Glutamatergic neuron (in vitro differentiated cells): ENCODE data around the gene TNFRSF4. TPM values are rescaled to one million over a fixed set of nuclear protein-coding genes. Genes with fewer than 3 reads are reported as not detected.

ENCODE experiments used
- DNase-seq: peaks from one replicate; pipeline ENCODE4 v3.0.0; 2022
- H3K27ac Mint-ChIP-seq: one replicate; pipeline ENCODE4 v1.8.0; 2020; ENCODE audit warnings: mild to moderate bottlenecking, mixed read lengths, inconsistent platforms; ENCODE audit not compliant: unreplicated experiment
- H3K27me3 Mint-ChIP-seq: one replicate; pipeline ENCODE4 v1.8.0; 2020; ENCODE audit warnings: mild to moderate bottlenecking, moderate library complexity, mixed read lengths, inconsistent platforms; ENCODE audit not compliant: unreplicated experiment
- H3K36me3 Mint-ChIP-seq: one replicate; pipeline ENCODE4 v1.8.0; 2020; ENCODE audit warnings: mild to moderate bottlenecking, mixed read lengths, inconsistent platforms; ENCODE audit not compliant: unreplicated experiment
- H3K4me1 Mint-ChIP-seq: one replicate; pipeline ENCODE4 v1.8.0; 2020; ENCODE audit warnings: mild to moderate bottlenecking, low read depth, mixed read lengths, inconsistent platforms; ENCODE audit not compliant: unreplicated experiment
- H3K4me3 Mint-ChIP-seq: one replicate; pipeline ENCODE4 v1.8.0; 2020; ENCODE audit warnings: mild to moderate bottlenecking, mixed read lengths, inconsistent platforms; ENCODE audit not compliant: unreplicated experiment
- H3K9me3 Mint-ChIP-seq: one replicate; pipeline ENCODE4 v1.8.0; 2020; ENCODE audit warnings: mild to moderate bottlenecking, moderate library complexity, mixed read lengths, inconsistent platforms; ENCODE audit not compliant: unreplicated experiment
- CTCF ChIP-seq: fragments of 200-600 bp; sonication (generic); IDR thresholded peaks from one replicate; pipeline ENCODE4 v1.5.0; 2021; ENCODE audit not compliant: partially characterized antibody, unreplicated experiment
- total RNA-seq: library from RNA; stranded (reverse); fragmentation: NEBNext Ultra II Directional; extraction: Animal tissue kit (Norgen Biotek cat#: 25700); gene quantifications from one replicate; pipeline ENCODE4 v1.2.1, GENCODE V29; 2021; ENCODE audit not compliant: unreplicated experiment

The TNFRSF4 gene
- total RNA-seq, 1 donor from 2014 or later = 0.29 TPM

- no peak for TF ChIP-seq CTCF
- Mint-ChIP-seq H3K9me3 (peaks cover 9% of the 10 kb centered on the region), H3K4me3 (peak overlapping the region; percentile 22), H3K27ac (peak overlapping the region; percentile 56), H3K27me3 (peaks cover 7% of the 10 kb centered on the region), H3K4me1 (peaks cover 23% of the 10 kb centered on the region), H3K36me3 (no peaks in the 10 kb centered on the region)
- no peak for DNase-seq
Measured at GRCh38 chr1:1259951-1260600, 46.1 kb upstream of the TNFRSF4 start.

- Mint-ChIP-seq H3K4me1 (peaks cover 23% of the 10 kb centered on the region), H3K4me3 (no peak overlapping the region), H3K27ac (peak overlapping the region; percentile 56), H3K36me3 (no peaks in the 10 kb centered on the region), H3K9me3 (peaks cover 11% of the 10 kb centered on the region), H3K27me3 (peaks cover 7% of the 10 kb centered on the region)
- no peak for DNase-seq
- TF ChIP-seq CTCF = no peak
Measured at GRCh38 chr1:1259540-1259939, 45.6 kb upstream of the TNFRSF4 start.

- Mint-ChIP-seq H3K4me3 (no peak overlapping the region), H3K4me1 (peaks cover 23% of the 10 kb centered on the region), H3K36me3 (no peaks in the 10 kb centered on the region), H3K27ac (peak overlapping the region; percentile 28), H3K27me3 (peaks cover 7% of the 10 kb centered on the region), H3K9me3 (peaks cover 11% of the 10 kb centered on the region)
- no peak for DNase-seq
- TF ChIP-seq CTCF = no peak
Measured at GRCh38 chr1:1259119-1259488, 45.2 kb upstream of the TNFRSF4 start.

- no peaks in the 10 kb centered on the region for H3K36me3 Mint-ChIP-seq
- no peak overlapping the region for H3K4me3 Mint-ChIP-seq
- peaks cover 7% of the 10 kb centered on the region for H3K27me3 Mint-ChIP-seq
- no peak for TF ChIP-seq CTCF
- no peak overlapping the region for H3K27ac Mint-ChIP-seq
- no peak for DNase-seq
- peaks cover 23% of the 10 kb centered on the region for H3K4me1 Mint-ChIP-seq
- peaks cover 11% of the 10 kb centered on the region for H3K9me3 Mint-ChIP-seq
Measured at GRCh38 chr1:1256956-1257871, 43.3 kb upstream of the TNFRSF4 start.

- no peak for TF ChIP-seq CTCF
Measured at GRCh38 chr1:1255611-1256010, 41.7 kb upstream of the TNFRSF4 start.

More at GRCh38 chr1:1255611-1256010, 41.7 kb upstream of the TNFRSF4 start:
- Mint-ChIP-seq H3K4me1 (peaks cover 17% of the 10 kb centered on the region), H3K27me3 (peaks cover 5% of the 10 kb centered on the region), H3K27ac (peak overlapping the region; percentile 43), H3K9me3 (peaks cover 11% of the 10 kb centered on the region), H3K36me3 (no peaks in the 10 kb centered on the region), H3K4me3 (peak overlapping the region; percentile 47)
- DNase-seq = no peak
